ENCODE results near the gene KMT5B.
A peak's percentile ranks its signal among the peaks of the same experiment; 100 is the strongest.

The KMT5B gene

GRCh38 chr11:68177877-68178276, 35.2 kb downstream of the KMT5B start:
- DNase-seq: no peak

- no peak for DNase-seq
Observed at GRCh38 chr11:68173926-68174325, 39.2 kb downstream of the KMT5B start.

GRCh38 chr11:68169442-68169841, 43.7 kb downstream of the KMT5B start:
- no peak for DNase-seq

- DNase-seq: no peak
Observed at GRCh38 chr11:68168694-68169093, 44.4 kb downstream of the KMT5B start.

GRCh38 chr11:68167474-68167873, 45.6 kb downstream of the KMT5B start:
- DNase-seq: no peak

GRCh38 chr11:68166969-68167368, 46.1 kb downstream of the KMT5B start:
- no peak for DNase-seq

GRCh38 chr11:68165601-68166000, 47.5 kb downstream of the KMT5B start:
- no peak for DNase-seq

GRCh38 chr11:68164437-68164836, 48.7 kb downstream of the KMT5B start:
- no peak for DNase-seq

- DNase-seq: no peak
Observed at GRCh38 chr11:68163691-68164090, 49.4 kb downstream of the KMT5B start.

GRCh38 chr11:68160100-68160695, 52.9 kb downstream of the KMT5B start:
- no peak for DNase-seq

GRCh38 chr11:68159665-68160064, 53.4 kb downstream of the KMT5B start:
- no peak for DNase-seq

- no peak for DNase-seq
Observed at GRCh38 chr11:68159161-68159560, 53.9 kb downstream of the KMT5B start.

- DNase-seq: no peak
Observed at GRCh38 chr11:68158580-68158979, 54.5 kb downstream of the KMT5B start.

- DNase-seq: no peak
Observed at GRCh38 chr11:68153742-68154141, 59.4 kb downstream of the KMT5B start.

- DNase-seq: no peak
Observed at GRCh38 chr11:68150037-68150436, 63.1 kb downstream of the KMT5B start.

GRCh38 chr11:68149417-68149816, 63.7 kb downstream of the KMT5B start:
- no peak for DNase-seq

- no peak for DNase-seq
Observed at GRCh38 chr11:68148879-68149278, 64.2 kb downstream of the KMT5B start.

GRCh38 chr11:68148071-68148805, 64.9 kb downstream of the KMT5B start:
- no peak for DNase-seq

GRCh38 chr11:68146704-68147474, 66.2 kb downstream of the KMT5B start:
- peak in 1 of 2 donors; percentile 15 for DNase-seq

GRCh38 chr11:68146010-68146540, 67.0 kb downstream of the KMT5B start:
- no peak for DNase-seq

GRCh38 chr11:68145120-68145866, 67.8 kb downstream of the KMT5B start:
- DNase-seq: no peak

- DNase-seq: no peak
Observed at GRCh38 chr11:68143310-68143689, 69.8 kb downstream of the KMT5B start.
